Measurements from ENCODE around the gene TSPAN18.
"Not testable (repeated sequence)": the region's sequence is repeated elsewhere in the genome, so short reads cannot be mapped to it uniquely, and the experiment has no call there.

The TSPAN18 gene

DNA sequence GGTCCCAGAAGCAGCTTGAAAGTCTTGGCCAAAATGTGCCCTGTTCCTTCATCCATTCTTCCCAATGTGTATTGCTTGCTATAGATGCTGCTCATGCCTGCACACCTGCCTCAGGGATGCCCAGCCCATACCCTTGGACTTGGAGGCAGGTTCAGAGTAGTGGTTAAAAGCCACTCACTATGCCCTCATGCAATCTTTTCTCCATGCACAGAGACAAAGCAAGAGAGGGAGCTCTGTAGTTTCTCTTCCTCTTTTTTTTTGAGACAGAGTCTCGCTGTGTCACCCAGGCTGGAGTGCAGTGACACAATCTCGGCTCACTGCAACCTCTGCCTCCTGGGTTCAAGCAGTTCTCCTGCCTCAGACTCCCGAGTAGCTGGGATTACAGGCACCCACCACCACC, 144.9 kb downstream of the TSPAN18 start:
- not testable (repeated sequence) for H3K4me3 ChIP-seq (ENCODE audit: insufficient read depth, low read depth, low read length, poor library complexity, severe bottlenecking); H3K27ac ChIP-seq (ENCODE audit: insufficient read depth, low read length, poor library complexity, severe bottlenecking); H3K9me3 ChIP-seq (ENCODE audit: control insufficient read depth, low read length); H3K27me3 ChIP-seq (replicated peaks; ENCODE audit: control insufficient read depth, insufficient read depth, low read length, poor library complexity, severe bottlenecking); H3K36me3 ChIP-seq (ENCODE audit: control insufficient read depth, insufficient read depth, low read length); DNase-seq; H3K4me1 ChIP-seq (ENCODE audit: control insufficient read depth, insufficient read depth, low read length, poor library complexity, severe bottlenecking)

DNA sequence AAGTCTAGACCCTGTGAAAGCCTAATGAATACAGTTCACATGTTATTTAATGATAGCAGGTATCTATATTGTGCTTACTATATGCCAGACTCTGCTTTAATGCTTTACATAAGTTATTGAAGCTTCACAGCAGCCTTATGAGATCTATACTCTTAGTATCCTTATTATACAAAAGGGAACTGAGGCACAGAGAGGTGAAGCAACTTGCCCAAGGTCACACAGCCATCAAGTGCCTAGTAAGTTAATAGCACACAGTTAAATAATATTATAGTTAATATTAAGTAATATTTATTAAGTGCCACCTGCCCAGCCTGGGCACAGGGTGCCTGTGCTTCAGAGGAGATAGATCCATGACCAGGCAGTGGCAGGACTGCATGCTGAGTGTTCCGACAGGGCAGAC, 145.8 kb downstream of the TSPAN18 start:
- Histone ChIP-seq H3K36me3 (ENCODE audit: control insufficient read depth, insufficient read depth, low read length) (peaks cover 4% of the 10 kb centered on the region), H3K4me1 (ENCODE audit: control insufficient read depth, insufficient read depth, low read length, poor library complexity, severe bottlenecking) (no peaks in the 10 kb centered on the region), H3K9me3 (ENCODE audit: control insufficient read depth, low read length) (no peaks in the 10 kb centered on the region), H3K27ac (ENCODE audit: insufficient read depth, low read length, poor library complexity, severe bottlenecking) (no peak overlapping the region), H3K27me3 (replicated peaks; ENCODE audit: control insufficient read depth, insufficient read depth, low read length, poor library complexity, severe bottlenecking) (no peaks in the 10 kb centered on the region), H3K4me3 (ENCODE audit: insufficient read depth, low read depth, low read length, poor library complexity, severe bottlenecking) (no peak overlapping the region)
- DNase-seq = no peak

DNA sequence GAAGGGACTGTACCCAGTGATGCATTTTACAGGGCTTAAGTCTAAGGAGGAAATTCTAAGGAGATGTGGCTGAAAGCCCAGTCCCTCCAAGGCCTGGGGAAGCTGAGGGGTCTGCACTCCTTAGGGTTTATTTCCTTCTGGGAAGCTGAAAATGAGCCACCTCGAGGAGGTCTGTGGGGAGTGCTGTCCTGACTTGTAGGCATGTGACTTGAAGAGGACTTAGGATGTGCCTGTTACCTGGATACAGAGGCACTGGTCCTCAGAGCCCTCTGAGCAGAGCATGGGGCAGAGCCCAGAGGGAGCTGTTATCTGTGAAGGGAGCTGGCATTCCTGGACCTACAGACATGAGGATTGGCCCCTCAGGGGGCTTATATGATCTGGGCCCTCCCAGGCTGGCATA, 146.8 kb downstream of the TSPAN18 start:
- no peak for DNase-seq
- Histone ChIP-seq H3K27ac (ENCODE audit: insufficient read depth, low read length, poor library complexity, severe bottlenecking) (no peak overlapping the region), H3K4me1 (ENCODE audit: control insufficient read depth, insufficient read depth, low read length, poor library complexity, severe bottlenecking) (no peaks in the 10 kb centered on the region), H3K36me3 (ENCODE audit: control insufficient read depth, insufficient read depth, low read length) (peaks cover 4% of the 10 kb centered on the region), H3K27me3 (replicated peaks; ENCODE audit: control insufficient read depth, insufficient read depth, low read length, poor library complexity, severe bottlenecking) (no peaks in the 10 kb centered on the region), H3K9me3 (ENCODE audit: control insufficient read depth, low read length) (no peaks in the 10 kb centered on the region), H3K4me3 (ENCODE audit: insufficient read depth, low read depth, low read length, poor library complexity, severe bottlenecking) (no peak overlapping the region)

DNA sequence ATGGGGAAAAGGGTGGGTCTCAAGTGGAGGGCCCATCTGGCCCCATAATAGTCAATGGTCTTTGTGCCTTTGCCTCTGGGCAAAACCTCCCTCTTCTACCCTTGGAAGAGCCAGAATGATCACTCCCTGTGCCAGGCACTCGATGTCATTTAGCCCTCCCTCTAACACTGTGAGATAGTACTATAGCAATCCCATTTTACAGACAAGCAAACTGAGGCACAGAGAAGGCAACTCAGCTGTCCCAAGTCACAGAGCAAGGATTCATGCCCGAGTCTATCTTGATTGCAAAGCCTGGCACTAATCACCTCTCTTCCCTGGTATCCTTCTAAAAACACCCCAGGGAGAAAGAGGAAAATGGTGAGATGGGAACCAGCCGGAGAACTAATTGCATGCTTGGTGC, 147.5 kb downstream of the TSPAN18 start:
- no peak for DNase-seq
- no peaks in the 10 kb centered on the region for H3K4me1 ChIP-seq (ENCODE audit: control insufficient read depth, insufficient read depth, low read length, poor library complexity, severe bottlenecking)
- no peaks in the 10 kb centered on the region for H3K27me3 ChIP-seq (replicated peaks; ENCODE audit: control insufficient read depth, insufficient read depth, low read length, poor library complexity, severe bottlenecking)
- H3K27ac ChIP-seq (ENCODE audit: insufficient read depth, low read length, poor library complexity, severe bottlenecking) = no peak overlapping the region
- no peak overlapping the region for H3K4me3 ChIP-seq (ENCODE audit: insufficient read depth, low read depth, low read length, poor library complexity, severe bottlenecking)
- H3K36me3 ChIP-seq (ENCODE audit: control insufficient read depth, insufficient read depth, low read length) = peaks cover 4% of the 10 kb centered on the region
- no peaks in the 10 kb centered on the region for H3K9me3 ChIP-seq (ENCODE audit: control insufficient read depth, low read length)

DNA sequence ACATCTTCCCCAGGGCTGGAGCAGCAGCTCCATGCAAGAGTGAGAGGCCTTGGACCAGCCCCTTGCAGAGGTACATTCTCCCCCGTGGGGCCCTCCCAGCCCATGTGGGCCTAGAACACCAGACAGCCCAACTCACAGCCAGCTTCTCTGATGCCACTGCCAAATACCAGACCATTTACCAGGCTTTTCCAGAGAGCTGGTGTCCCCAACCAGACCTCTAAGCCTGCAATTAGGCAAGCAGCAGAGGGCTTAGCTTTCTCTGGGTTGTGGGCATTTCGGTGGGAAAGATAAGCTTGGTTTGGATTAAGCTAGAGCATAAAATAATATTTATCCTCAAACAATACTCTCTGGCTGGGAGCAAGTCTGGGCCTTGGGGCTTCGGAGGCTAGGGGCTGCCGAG, 148.3 kb downstream of the TSPAN18 start:
- Histone ChIP-seq H3K27ac (ENCODE audit: insufficient read depth, low read length, poor library complexity, severe bottlenecking) (no peak overlapping the region), H3K27me3 (replicated peaks; ENCODE audit: control insufficient read depth, insufficient read depth, low read length, poor library complexity, severe bottlenecking) (no peaks in the 10 kb centered on the region), H3K9me3 (ENCODE audit: control insufficient read depth, low read length) (no peaks in the 10 kb centered on the region), H3K36me3 (ENCODE audit: control insufficient read depth, insufficient read depth, low read length) (peaks cover 4% of the 10 kb centered on the region), H3K4me3 (ENCODE audit: insufficient read depth, low read depth, low read length, poor library complexity, severe bottlenecking) (no peak overlapping the region), H3K4me1 (ENCODE audit: control insufficient read depth, insufficient read depth, low read length, poor library complexity, severe bottlenecking) (no peaks in the 10 kb centered on the region)
- no peak for DNase-seq

DNA sequence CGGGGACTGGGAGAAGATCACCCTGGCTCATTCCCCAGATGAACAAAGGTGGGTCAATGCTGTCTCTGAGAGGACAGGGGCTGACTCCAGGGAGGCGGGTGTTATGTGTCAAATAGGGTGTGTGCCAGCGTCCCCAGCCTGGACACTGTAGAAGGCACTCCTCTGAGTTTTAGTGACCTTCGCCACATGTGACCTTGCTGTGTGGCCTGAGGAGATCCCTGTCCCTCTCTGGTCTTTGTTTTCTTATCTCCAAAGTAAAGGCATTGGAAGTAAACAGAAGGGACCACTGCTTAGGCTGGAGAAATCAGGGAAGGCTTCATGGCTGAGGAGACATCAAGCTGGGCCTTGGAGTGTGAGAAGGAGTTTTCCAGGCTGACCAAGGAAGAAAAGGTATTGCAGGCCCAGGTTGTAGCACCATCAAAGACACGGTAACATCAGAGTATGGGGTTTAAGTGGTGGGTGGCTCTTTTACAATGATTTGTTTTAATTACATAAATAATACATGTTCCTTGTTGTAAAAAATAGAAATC, 149.5 kb downstream of the TSPAN18 start:
- no peak overlapping the region for H3K4me3 ChIP-seq (ENCODE audit: insufficient read depth, low read depth, low read length, poor library complexity, severe bottlenecking)
- H3K9me3 ChIP-seq (ENCODE audit: control insufficient read depth, low read length) = no peaks in the 10 kb centered on the region
- peaks cover 4% of the 10 kb centered on the region for H3K36me3 ChIP-seq (ENCODE audit: control insufficient read depth, insufficient read depth, low read length)
- no peaks in the 10 kb centered on the region for H3K27me3 ChIP-seq (replicated peaks; ENCODE audit: control insufficient read depth, insufficient read depth, low read length, poor library complexity, severe bottlenecking)
- H3K4me1 ChIP-seq (ENCODE audit: control insufficient read depth, insufficient read depth, low read length, poor library complexity, severe bottlenecking) = no peaks in the 10 kb centered on the region
- no peak overlapping the region for H3K27ac ChIP-seq (ENCODE audit: insufficient read depth, low read length, poor library complexity, severe bottlenecking)
- DNase-seq = no peak

DNA sequence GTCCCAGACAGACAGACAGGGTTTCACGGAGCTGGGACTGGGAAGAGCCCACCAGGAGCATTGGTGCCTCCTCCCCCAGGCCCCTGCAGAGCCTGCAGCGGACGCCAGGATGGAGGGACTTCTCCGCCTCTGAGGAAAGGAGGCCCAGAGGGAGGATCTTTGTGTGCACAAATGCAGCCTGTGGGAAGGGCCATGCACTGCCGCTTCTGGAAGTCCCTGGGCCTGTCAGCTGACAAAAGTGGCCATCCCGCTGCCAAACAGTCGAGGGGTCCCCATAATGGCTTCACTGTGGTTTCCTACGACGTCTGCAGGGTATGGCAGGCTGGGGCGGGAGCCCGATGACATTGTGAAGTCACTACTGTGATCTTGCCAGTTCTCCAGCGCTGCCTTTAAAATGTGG, 150.1 kb downstream of the TSPAN18 start:
- H3K27me3 ChIP-seq (replicated peaks; ENCODE audit: control insufficient read depth, insufficient read depth, low read length, poor library complexity, severe bottlenecking) = no peaks in the 10 kb centered on the region
- H3K4me3 ChIP-seq (ENCODE audit: insufficient read depth, low read depth, low read length, poor library complexity, severe bottlenecking) = no peak overlapping the region
- peaks cover 5% of the 10 kb centered on the region for H3K36me3 ChIP-seq (ENCODE audit: control insufficient read depth, insufficient read depth, low read length)

DNA sequence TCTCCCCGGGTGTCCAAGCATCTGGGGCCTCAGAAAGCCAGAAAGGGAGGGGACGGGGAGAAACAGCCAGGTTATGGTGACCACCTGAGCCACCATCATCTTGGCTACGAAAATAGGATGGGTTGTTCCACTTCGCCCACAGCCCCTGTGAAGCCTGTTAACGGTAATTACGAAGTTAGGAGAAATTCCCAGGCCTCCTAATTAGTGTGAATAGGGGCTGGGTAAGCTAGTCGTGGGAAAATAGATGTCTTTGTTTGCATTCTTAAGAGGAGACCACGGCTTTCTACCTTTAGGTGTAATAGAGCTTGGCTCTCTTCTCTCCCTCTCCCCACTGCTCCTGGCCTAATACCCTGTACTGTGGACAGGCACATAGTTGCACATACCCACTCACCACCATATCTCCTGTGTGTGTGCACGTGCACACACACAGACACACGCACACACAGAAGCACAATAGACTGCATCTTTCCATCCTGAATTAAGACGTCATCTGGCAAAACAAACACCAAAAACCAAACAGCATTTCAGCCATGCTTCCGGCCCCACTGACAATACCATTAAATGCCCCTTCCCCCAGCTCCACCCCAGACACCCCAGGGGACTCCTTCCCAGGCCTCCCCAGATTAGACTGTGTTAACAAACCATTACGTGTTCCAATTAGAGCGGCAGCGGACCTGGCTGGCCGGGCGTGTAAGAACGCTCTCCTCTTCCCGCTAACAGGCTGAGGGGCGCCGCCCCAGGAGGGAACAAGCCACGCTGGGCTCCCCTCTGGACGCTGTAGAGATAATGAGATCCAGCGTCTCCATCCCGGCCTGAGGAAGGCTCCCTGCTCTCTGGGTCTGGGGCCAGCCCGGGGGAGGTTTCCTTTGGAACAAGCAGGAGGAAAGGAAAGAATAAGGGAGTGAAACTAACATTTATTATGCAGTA, 151.1 kb downstream of the TSPAN18 start:
- DNase-seq = no peak
- H3K4me3 ChIP-seq (ENCODE audit: insufficient read depth, low read depth, low read length, poor library complexity, severe bottlenecking) = no peak overlapping the region
- H3K4me1 ChIP-seq (ENCODE audit: control insufficient read depth, insufficient read depth, low read length, poor library complexity, severe bottlenecking) = peaks cover 4% of the 10 kb centered on the region
- H3K27ac ChIP-seq (ENCODE audit: insufficient read depth, low read length, poor library complexity, severe bottlenecking) = no peak overlapping the region
- H3K36me3 ChIP-seq (ENCODE audit: control insufficient read depth, insufficient read depth, low read length) = peaks cover 10% of the 10 kb centered on the region
- no peaks in the 10 kb centered on the region for H3K9me3 ChIP-seq (ENCODE audit: control insufficient read depth, low read length)
- H3K27me3 ChIP-seq (replicated peaks; ENCODE audit: control insufficient read depth, insufficient read depth, low read length, poor library complexity, severe bottlenecking) = no peaks in the 10 kb centered on the region

More for the DNA sequence above, 150.1 kb downstream of the TSPAN18 start:
- H3K27ac ChIP-seq (ENCODE audit: insufficient read depth, low read length, poor library complexity, severe bottlenecking) = no peak overlapping the region
- H3K4me1 ChIP-seq (ENCODE audit: control insufficient read depth, insufficient read depth, low read length, poor library complexity, severe bottlenecking) = peaks cover 2% of the 10 kb centered on the region
- no peaks in the 10 kb centered on the region for H3K9me3 ChIP-seq (ENCODE audit: control insufficient read depth, low read length)
- no peak for DNase-seq

DNA sequence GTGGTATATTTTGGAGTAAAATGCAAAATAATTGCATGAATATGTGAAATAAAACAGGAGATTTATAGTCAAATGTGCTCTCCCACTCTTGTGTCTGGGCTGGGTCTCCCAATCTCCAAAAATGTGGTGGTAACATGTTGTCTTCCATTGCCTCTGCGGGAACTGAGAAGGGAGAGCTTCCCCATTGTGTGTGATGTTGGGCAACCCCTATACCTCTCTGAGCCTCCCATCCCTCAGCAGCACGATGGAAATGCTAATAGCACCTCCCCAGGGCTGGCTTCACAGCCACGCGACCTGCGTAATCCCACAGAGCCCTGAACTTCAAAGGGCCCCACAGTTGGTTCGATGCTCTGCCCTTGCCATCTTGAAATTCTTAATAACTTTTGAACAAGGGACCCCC, 151.9 kb downstream of the TSPAN18 start:
- H3K27me3 ChIP-seq (replicated peaks; ENCODE audit: control insufficient read depth, insufficient read depth, low read length, poor library complexity, severe bottlenecking) = no peaks in the 10 kb centered on the region
- H3K4me3 ChIP-seq (ENCODE audit: insufficient read depth, low read depth, low read length, poor library complexity, severe bottlenecking) = no peak overlapping the region
- no peaks in the 10 kb centered on the region for H3K9me3 ChIP-seq (ENCODE audit: control insufficient read depth, low read length)
- H3K27ac ChIP-seq (ENCODE audit: insufficient read depth, low read length, poor library complexity, severe bottlenecking) = no peak overlapping the region
- peaks cover 4% of the 10 kb centered on the region for H3K4me1 ChIP-seq (ENCODE audit: control insufficient read depth, insufficient read depth, low read length, poor library complexity, severe bottlenecking)
- no peak for DNase-seq
- H3K36me3 ChIP-seq (ENCODE audit: control insufficient read depth, insufficient read depth, low read length) = peaks cover 10% of the 10 kb centered on the region

DNA sequence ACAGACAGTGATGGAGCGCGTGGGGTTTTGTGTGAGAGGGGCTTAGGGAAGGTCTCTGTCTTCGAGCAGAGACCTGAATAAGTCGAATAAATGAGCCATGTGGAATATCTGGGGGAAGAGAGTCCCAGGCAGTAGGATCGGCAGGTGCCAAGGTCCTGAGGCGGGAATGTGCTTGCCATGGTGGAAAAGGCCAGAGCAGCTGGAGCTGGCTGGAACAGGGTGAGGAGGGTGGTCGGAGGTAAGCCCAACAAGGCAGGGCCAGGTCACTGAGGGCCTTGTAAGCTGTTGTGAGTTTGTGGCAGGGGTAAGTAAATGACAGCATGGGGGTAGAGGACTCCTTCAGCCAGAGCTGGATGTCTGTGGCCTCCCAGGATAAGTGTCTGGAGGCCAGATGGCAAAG, 152.7 kb downstream of the TSPAN18 start:
- H3K27ac ChIP-seq (ENCODE audit: insufficient read depth, low read length, poor library complexity, severe bottlenecking) = no peak overlapping the region
- no peaks in the 10 kb centered on the region for H3K27me3 ChIP-seq (replicated peaks; ENCODE audit: control insufficient read depth, insufficient read depth, low read length, poor library complexity, severe bottlenecking)
- no peaks in the 10 kb centered on the region for H3K9me3 ChIP-seq (ENCODE audit: control insufficient read depth, low read length)
- H3K36me3 ChIP-seq (ENCODE audit: control insufficient read depth, insufficient read depth, low read length) = peaks cover 10% of the 10 kb centered on the region
- no peak overlapping the region for H3K4me3 ChIP-seq (ENCODE audit: insufficient read depth, low read depth, low read length, poor library complexity, severe bottlenecking)
- no peak for DNase-seq
- peaks cover 4% of the 10 kb centered on the region for H3K4me1 ChIP-seq (ENCODE audit: control insufficient read depth, insufficient read depth, low read length, poor library complexity, severe bottlenecking)

All from effector memory CD4-positive, alpha-beta T cell (primary cell).